Karpas-422 (cell line): ENCODE results near the gene SSH2. TPM values are rescaled to one million over a fixed set of nuclear protein-coding genes. Genes with fewer than 3 reads are reported as not detected.

Experiments
- DNase-seq: peaks from one replicate; pipeline ENCODE4 v3.0.0-alpha.2; 2015
- H2AFZ ChIP-seq: fragments of 200-600 bp; sonication (generic); 2 replicates; pipeline ENCODE4 v1.6.1; 2014; ENCODE audit warnings: antibody characterized with exemption, low read length, mixed read lengths
- H3K27ac ChIP-seq: fragments of 200-600 bp; sonication (generic); 2 replicates; pipeline ENCODE4 v1.5.1; 2014; ENCODE audit warnings: mild to moderate bottlenecking, low read length, moderate library complexity
- H3K27me3 ChIP-seq: fragments of 200-600 bp; sonication (generic); 2 replicates; pipeline ENCODE4 v1.6.1; 2014; ENCODE audit warnings: low read length, mixed read lengths
- H3K36me3 ChIP-seq: fragments of 200-600 bp; sonication (generic); 2 replicates; pipeline ENCODE4 v1.6.1; 2014; ENCODE audit warnings: low read length, mixed read lengths; ENCODE audit not compliant: insufficient read depth
- H3K4me1 ChIP-seq: fragments of 200-600 bp; sonication (generic); 2 replicates; pipeline ENCODE4 v1.6.1; 2014; ENCODE audit warnings: mild to moderate bottlenecking, low read length, mixed read lengths
- H3K4me2 ChIP-seq: fragments of 200-600 bp; sonication (generic); 2 replicates; pipeline ENCODE4 v1.6.1; 2014; ENCODE audit warnings: low read length, low read depth, mild to moderate bottlenecking; ENCODE audit not compliant: poor library complexity, severe bottlenecking
- H3K4me3 ChIP-seq: fragments of 200-600 bp; sonication (generic); 2 replicates; pipeline ENCODE4 v1.5.1; 2014; ENCODE audit warnings: mild to moderate bottlenecking, antibody characterized with exemption, low read length, mixed read lengths
- H3K79me2 ChIP-seq: fragments of 200-600 bp; sonication (generic); 2 replicates; pipeline ENCODE4 v1.6.1; 2014; ENCODE audit warnings: mild to moderate bottlenecking, low read length, mixed read lengths
- H3K9ac ChIP-seq: fragments of 200-600 bp; sonication (generic); 2 replicates; pipeline ENCODE4 v1.6.0; 2014; ENCODE audit warnings: low read length
- H3K9me2 ChIP-seq: fragments of 200-600 bp; sonication (generic), shearing (Covaris generic); replicated peaks from 2 replicates; pipeline ENCODE4 v1.6.0; 2014; ENCODE audit warnings: mild to moderate bottlenecking, low read length, moderate library complexity; ENCODE audit not compliant: insufficient read depth
- H3K9me3 ChIP-seq: fragments of 300-700, 200-600 bp; sonication (generic); 2 replicates; pipeline ENCODE4 v1.6.1; 2014; ENCODE audit warnings: low read length, mixed read lengths
- H4K20me1 ChIP-seq: fragments of 200-600 bp; sonication (generic); 2 replicates; pipeline ENCODE4 v1.6.1; 2014; ENCODE audit warnings: mild to moderate bottlenecking, antibody characterized with exemption, low read length, low read depth; ENCODE audit not compliant: insufficient read depth
- total RNA-seq: library from RNA; depleted of rRNA; stranded (reverse); fragments of >200 nt; shearing (Covaris generic); gene quantifications from 2 replicates; pipeline ENCODE4 v1.2.3, GENCODE V29; 2014; ENCODE audit warnings: low replicate concordance

Gene SSH2
- total RNA-seq, 1 experiment from 2014 or later = 53.9 TPM

DNA sequence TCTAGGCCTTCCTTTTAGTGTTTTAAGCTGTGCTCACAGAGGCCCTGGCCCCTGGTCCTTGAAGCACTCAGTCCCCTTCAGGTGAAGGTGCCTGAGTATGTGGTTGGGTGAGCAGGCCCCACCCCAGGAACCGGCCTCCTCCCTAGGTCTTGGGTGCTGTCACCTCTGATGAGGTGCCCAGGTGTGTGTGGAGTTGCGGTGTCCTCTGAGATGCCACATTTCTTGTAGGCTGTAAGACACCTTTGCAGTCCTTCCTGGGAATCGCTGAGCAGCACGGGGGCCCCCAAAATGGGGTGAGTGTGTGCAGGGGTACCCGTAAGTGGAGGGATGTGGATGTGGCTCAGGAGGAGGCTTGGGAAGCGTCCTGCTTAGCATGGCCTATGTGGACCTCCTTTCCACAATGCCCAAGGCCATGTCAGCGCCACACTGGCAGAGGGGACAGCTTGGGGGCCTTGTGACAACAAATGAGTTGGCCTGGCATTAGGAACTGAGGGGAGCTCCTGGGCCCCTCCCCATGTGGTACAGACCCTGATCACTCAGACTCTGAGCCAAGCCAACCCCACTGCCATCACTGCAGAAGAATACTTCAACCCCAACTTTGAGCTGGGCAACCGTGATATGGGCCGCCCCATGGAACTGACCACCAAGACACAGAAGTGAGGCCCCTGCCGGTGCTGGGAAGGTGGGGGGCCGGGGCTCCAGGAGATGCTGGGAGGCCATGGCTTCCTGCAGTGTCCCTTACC, 318.5 kb downstream of the SSH2 start:
- no peak overlapping the region for H3K4me2 ChIP-seq
- H3K79me2 ChIP-seq = no peaks in the 10 kb centered on the region
- no peaks in the 10 kb centered on the region for H3K9me3 ChIP-seq
- H3K36me3 ChIP-seq = no peaks in the 10 kb centered on the region
- peaks cover 7% of the 10 kb centered on the region; the same call in 1 of the 2 replicates for H4K20me1 ChIP-seq
- H3K4me3 ChIP-seq = no peak overlapping the region
- peaks cover 14% of the 10 kb centered on the region for H3K4me1 ChIP-seq
- H3K9ac ChIP-seq = no peak overlapping the region
- no peak for DNase-seq
- H2AFZ ChIP-seq = no peak overlapping the region
- no peak overlapping the region for H3K27ac ChIP-seq
- no peaks in the 10 kb centered on the region for H3K9me2 ChIP-seq
- H3K27me3 ChIP-seq = no peaks in the 10 kb centered on the region

DNA sequence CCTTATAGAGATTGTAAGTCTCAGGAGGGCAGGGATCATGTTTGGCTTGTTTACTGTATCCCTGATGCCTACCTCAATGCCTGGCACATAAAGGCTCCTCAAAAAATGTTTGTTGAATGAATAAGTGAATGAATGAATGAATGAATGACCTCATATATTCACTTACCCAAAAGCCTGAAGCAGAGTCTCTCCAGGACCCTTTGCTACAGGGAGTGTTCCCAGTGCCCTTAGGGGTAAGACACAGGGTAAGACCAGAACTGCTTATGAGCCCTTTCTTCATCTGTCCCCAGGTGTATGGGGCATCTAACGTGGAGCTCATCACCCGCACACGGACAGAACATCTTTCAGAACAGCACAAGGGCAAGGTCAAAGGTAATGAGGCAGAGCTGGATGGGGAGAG, 319.6 kb downstream of the SSH2 start:
- Histone ChIP-seq H4K20me1 (no peaks in the 10 kb centered on the region), H3K79me2 (no peaks in the 10 kb centered on the region), H3K27me3 (no peaks in the 10 kb centered on the region), H3K4me3 (no peak overlapping the region), H3K36me3 (no peaks in the 10 kb centered on the region), H3K27ac (no peak overlapping the region), H3K9ac (no peak overlapping the region), H3K4me2 (no peak overlapping the region), H3K4me1 (peaks cover 8% of the 10 kb centered on the region), H3K9me2 (no peaks in the 10 kb centered on the region), H2AFZ (no peak overlapping the region), H3K9me3 (no peaks in the 10 kb centered on the region)
- DNase-seq = no peak

- Histone ChIP-seq H3K9ac (no peak overlapping the region), H3K4me3 (no peak overlapping the region), H3K27ac (no peak overlapping the region), H3K4me1 (peaks cover 4% of the 10 kb centered on the region), H3K27me3 (no peaks in the 10 kb centered on the region), H3K36me3 (no peaks in the 10 kb centered on the region), H4K20me1 (no peaks in the 10 kb centered on the region; the same call in 1 of the 2 replicates), H3K9me3 (no peaks in the 10 kb centered on the region), H2AFZ (no peak overlapping the region), H3K79me2 (no peaks in the 10 kb centered on the region), H3K9me2 (no peaks in the 10 kb centered on the region), H3K4me2 (no peak overlapping the region)
- no peak for DNase-seq
Observed at GRCh38 chr17:29608986-29609385, 321.0 kb downstream of the SSH2 start.

DNA sequence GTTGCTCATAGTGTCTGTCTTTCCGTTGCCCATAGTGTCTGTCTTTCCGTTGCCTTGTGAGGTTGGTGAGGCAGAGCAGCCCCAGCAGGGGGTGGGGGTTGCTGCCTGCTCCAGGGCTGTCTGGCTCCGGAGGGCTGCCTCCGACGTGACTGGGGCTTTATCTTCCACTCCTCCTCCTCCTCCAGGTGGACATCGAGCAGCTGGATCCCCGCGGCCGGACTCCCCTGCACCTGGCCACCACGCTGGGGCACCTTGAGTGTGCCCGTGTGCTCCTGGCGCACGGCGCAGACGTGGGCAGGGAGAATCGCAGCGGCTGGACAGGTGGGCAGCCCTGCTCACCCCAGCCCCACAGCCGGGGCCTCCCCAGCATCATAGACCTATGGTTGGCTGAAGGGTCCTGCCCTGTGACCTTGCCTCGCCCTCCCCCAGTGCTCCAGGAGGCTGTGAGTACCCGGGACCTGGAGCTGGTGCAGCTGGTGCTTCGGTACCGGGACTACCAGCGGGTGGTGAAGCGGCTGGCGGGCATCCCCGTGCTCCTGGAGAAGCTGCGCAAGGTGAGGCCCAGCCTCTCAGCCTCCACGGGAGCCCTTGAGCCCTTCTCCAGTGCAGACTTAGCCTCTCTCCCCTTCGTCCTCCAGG, 322.4 kb downstream of the SSH2 start:
- Histone ChIP-seq H4K20me1 (peaks cover 7% of the 10 kb centered on the region; the same call in 1 of the 2 replicates), H2AFZ (no peak overlapping the region), H3K9me2 (no peaks in the 10 kb centered on the region), H3K27ac (no peak overlapping the region), H3K9me3 (no peaks in the 10 kb centered on the region), H3K36me3 (no peaks in the 10 kb centered on the region), H3K9ac (no peak overlapping the region), H3K79me2 (no peaks in the 10 kb centered on the region), H3K27me3 (no peaks in the 10 kb centered on the region), H3K4me1 (peaks cover 10% of the 10 kb centered on the region), H3K4me3 (no peak overlapping the region), H3K4me2 (no peak overlapping the region)
- DNase-seq = no peak

DNA sequence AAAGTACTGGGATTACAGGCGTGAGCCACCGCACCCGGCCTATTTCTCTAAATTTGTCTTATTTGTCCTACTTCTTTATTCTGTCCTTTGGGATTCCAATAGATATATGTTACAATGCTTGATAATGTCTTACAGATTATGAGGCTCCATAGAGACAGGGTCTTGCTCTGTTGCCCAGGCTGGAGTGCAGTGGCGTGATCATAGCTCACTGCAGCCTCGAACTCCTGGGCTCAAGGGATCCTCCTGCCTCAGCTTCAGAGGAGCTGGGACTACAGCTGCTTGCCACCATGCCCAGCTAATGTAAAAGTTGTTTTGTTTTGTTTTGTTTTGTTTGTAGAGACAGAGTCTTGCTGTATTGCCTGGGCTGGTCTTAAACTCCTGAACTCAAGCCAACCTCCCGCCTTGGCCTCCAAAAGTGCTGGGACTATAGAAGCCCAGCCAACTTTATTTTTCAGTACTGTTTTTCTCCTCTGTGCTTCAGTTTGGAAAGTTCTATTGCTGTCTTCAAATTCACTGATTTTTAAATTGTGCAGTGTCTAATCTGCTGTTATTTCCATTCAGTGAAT, 326.8 kb downstream of the SSH2 start:
- peaks cover 26% of the 10 kb centered on the region; the same call in 1 of the 2 replicates for H4K20me1 ChIP-seq
- no peak for DNase-seq
- no peaks in the 10 kb centered on the region for H3K9me3 ChIP-seq
- H2AFZ ChIP-seq = no peak overlapping the region
- no peak overlapping the region for H3K4me2 ChIP-seq
- no peaks in the 10 kb centered on the region for H3K9me2 ChIP-seq
- peaks cover 27% of the 10 kb centered on the region for H3K4me1 ChIP-seq
- no peaks in the 10 kb centered on the region for H3K27me3 ChIP-seq
- 0 out of 2 replicates have a peak, but pooled peaks cover 2% of the 10 kb centered on the region for H3K79me2 ChIP-seq
- H3K9ac ChIP-seq = no peak overlapping the region
- H3K4me3 ChIP-seq = no peak overlapping the region
- no peaks in the 10 kb centered on the region for H3K36me3 ChIP-seq
- H3K27ac ChIP-seq = no peak overlapping the region

DNA sequence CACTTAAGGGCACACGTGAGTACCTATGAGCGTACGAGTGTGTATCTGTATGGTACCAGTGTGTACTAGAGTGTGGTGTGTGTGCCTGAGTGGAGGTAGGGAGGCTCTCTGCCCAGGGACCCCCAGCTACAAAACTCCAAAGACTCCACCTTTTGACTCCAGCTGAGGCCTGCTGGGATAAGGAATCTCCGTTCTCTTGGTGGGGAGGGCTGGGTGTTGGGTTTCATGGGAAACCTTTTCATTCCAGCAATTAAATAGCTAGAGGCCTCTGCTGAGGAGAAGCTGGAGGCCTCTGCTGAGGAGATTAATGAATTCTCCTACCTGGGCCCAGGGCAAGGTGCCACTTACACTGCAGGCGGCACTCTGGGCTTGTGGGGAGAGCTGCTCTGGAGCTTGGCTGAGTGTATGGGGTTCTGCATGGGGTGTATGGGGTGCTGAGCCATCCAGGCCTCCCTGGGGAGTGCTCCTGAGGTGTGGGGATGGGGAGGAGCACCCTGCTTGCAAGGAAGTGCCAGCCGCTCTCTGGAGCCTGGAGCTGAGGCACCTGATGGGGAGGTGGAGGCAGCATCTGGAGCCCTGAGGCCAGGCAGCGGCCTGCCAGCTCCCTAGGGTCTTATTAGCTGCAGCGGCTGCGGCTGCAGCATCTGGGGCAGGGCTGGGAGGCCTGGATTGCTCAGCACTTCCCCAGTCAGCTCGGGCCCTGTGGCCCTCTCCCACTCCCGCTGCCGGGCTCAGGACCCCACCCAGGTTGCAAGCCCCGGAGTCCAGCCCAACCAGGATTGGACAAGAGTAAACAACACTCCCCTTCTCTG, 332.5 kb downstream of the SSH2 start:
- Histone ChIP-seq H3K9me2 (no peaks in the 10 kb centered on the region), H3K4me2 (no peak overlapping the region), H3K4me3 (no peak overlapping the region), H3K79me2 (peaks cover 7% of the 10 kb centered on the region; the same call in 1 of the 2 replicates), H2AFZ (no peak overlapping the region), H3K27ac (no peak overlapping the region), H3K36me3 (no peaks in the 10 kb centered on the region), H3K27me3 (no peaks in the 10 kb centered on the region), H3K9ac (no peak overlapping the region), H4K20me1 (peaks cover 55% of the 10 kb centered on the region), H3K9me3 (no peaks in the 10 kb centered on the region), H3K4me1 (peaks cover 34% of the 10 kb centered on the region)
- DNase-seq = no peak

DNA sequence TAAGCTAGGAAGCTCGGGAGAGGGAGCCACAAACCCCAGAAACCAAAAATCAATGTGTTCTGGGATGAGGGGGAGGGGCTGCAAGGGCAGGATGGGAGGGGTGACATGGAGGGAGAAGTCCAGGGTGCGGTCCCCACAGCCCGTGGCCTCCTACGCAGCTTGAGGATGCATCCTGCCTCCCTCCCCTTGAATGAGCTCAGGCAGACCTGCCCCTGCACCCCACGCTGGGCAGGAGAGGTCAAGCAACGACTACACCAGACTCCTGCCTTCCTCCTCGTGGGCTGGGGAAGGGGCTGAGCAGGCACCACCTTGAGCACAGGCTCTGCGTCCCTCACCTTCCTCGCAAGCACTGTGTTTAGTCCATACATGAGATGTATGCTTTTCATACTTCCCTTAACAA, 333.2 kb downstream of the SSH2 start:
- H3K79me2 ChIP-seq = peaks cover 5% of the 10 kb centered on the region; the same call in 1 of the 2 replicates
- H3K27ac ChIP-seq = no peak overlapping the region
- H3K9me3 ChIP-seq = no peaks in the 10 kb centered on the region
- H2AFZ ChIP-seq = no peak overlapping the region
- peaks cover 55% of the 10 kb centered on the region for H4K20me1 ChIP-seq
- no peak overlapping the region for H3K4me3 ChIP-seq
- no peak overlapping the region for H3K9ac ChIP-seq
- peaks cover 42% of the 10 kb centered on the region for H3K4me1 ChIP-seq
- H3K27me3 ChIP-seq = no peaks in the 10 kb centered on the region
- DNase-seq = no peak
- no peak overlapping the region for H3K4me2 ChIP-seq
- H3K36me3 ChIP-seq = no peaks in the 10 kb centered on the region
- H3K9me2 ChIP-seq = no peaks in the 10 kb centered on the region
